K562 (cell line): ENCODE data around the gene PI4KA. TPM values are rescaled to one million over a fixed set of nuclear protein-coding genes. Genes with fewer than 3 reads are reported as not detected.
A peak's percentile ranks its signal among the peaks of the same experiment; 100 is the strongest.

Experiments
- ATF3 ChIP-seq, 2 experiments: fragments of 450-650 bp in 1 of 2; sonication (generic) in 1 of 2; formaldehyde crosslinking in 1 of 2; IDR thresholded peaks in 1 of 2; conservative IDR thresholded peaks in 1 of 2; 2 replicates each; pipeline versions ENCODE4 v1.6.1 to v1.8.1; 2016 to 2023; ENCODE audit warnings: mild to moderate bottlenecking in 2 of 2, moderate library complexity in 2 of 2, inconsistent platforms in 1 of 2, missing genetic modification reagents in 1 of 2
- CCAR2 ChIP-seq: fragments of 200-400 bp; formaldehyde crosslinking; IDR thresholded peaks from 2 replicates; pipeline ENCODE4 v1.6.1; 2017; ENCODE audit warnings: mild to moderate bottlenecking, low read depth, low read length
- CUX1 ChIP-seq: fragments of 200-800 bp; sonication (Bioruptor generic); IDR thresholded peaks from 2 replicates; pipeline ENCODE4 v1.6.1; 2016; ENCODE audit warnings: missing genetic modification characterization, missing compliant biosample characterization
- FOXJ2 ChIP-seq: fragments of 200-800 bp; sonication (Bioruptor generic); IDR thresholded peaks from 2 replicates; pipeline ENCODE4 v1.6.1; 2016; ENCODE audit warnings: missing genetic modification characterization, missing compliant biosample characterization
- GABPA ChIP-seq: fragments of 200-800 bp; sonication (Bioruptor generic); conservative IDR thresholded peaks from 2 replicates; pipeline ENCODE4 v1.6.1; 2016; ENCODE audit warnings: low read depth, missing genetic modification characterization, missing compliant biosample characterization
- GABPB2 ChIP-seq: fragments of 250-450 bp; sonication (Bioruptor Pico); conservative IDR thresholded peaks from 2 replicates; pipeline ENCODE4 v1.5.1; 2021; ENCODE audit warnings: mild to moderate bottlenecking
- GATAD2B ChIP-seq: fragments of 450-650 bp; IDR thresholded peaks from 2 replicates; pipeline ENCODE4 v1.6.1; 2017; ENCODE audit warnings: mild to moderate bottlenecking, borderline replicate concordance
- HNRNPLL ChIP-seq: fragments of 200-400 bp; formaldehyde crosslinking; IDR thresholded peaks from 2 replicates; pipeline ENCODE4 v1.6.1; 2017; ENCODE audit warnings: low read length, low read depth, mild to moderate bottlenecking; ENCODE audit not compliant: poor library complexity, severe bottlenecking
- HSF4 ChIP-seq: fragments of 250-450 bp; sonication (Bioruptor Pico); IDR thresholded peaks from 2 replicates; pipeline ENCODE4 v2.1.2; 2022; ENCODE audit warnings: mild to moderate bottlenecking, moderate library complexity, borderline replicate concordance
- IRF2 ChIP-seq: sonication (generic); formaldehyde crosslinking; IDR thresholded peaks from 2 replicates; pipeline ENCODE4 v1.8.1; 2022; ENCODE audit warnings: mild to moderate bottlenecking, missing genetic modification reagents
- KLF10 ChIP-seq: fragments of 250-450 bp; sonication (Bioruptor Pico); IDR thresholded peaks from 2 replicates; pipeline ENCODE4 v1.6.1; 2021; ENCODE audit warnings: matching md5 sums
- MAFF ChIP-seq: IDR thresholded peaks from 2 replicates; pipeline ENCODE4 v1.6.1; 2012; ENCODE audit warnings: low read length, improper control_type of control experiment
- NR3C1 ChIP-seq: sonication (generic); formaldehyde crosslinking; IDR thresholded peaks from 2 replicates; pipeline ENCODE4 v1.8.1; 2022; ENCODE audit warnings: missing genetic modification reagents
- PCBP1 ChIP-seq: fragments of 200-400 bp; formaldehyde crosslinking; IDR thresholded peaks from 2 replicates; pipeline ENCODE4 v1.6.1; 2018; ENCODE audit warnings: mild to moderate bottlenecking, low read depth, low read length; ENCODE audit not compliant: poor library complexity, severe bottlenecking
- PTBP1 ChIP-seq: fragments of 200-400 bp; formaldehyde crosslinking; IDR thresholded peaks from 2 replicates; pipeline ENCODE4 v1.6.1; 2017; ENCODE audit warnings: low read depth, low read length
- RAD21 ChIP-seq, 2 experiments: fragments of 250-450 bp in 1 of 2; fragments of 450-650 bp in 1 of 2; sonication (Bioruptor Pico) in 1 of 2; formaldehyde crosslinking in 1 of 2; IDR thresholded peaks in 1 of 2; conservative IDR thresholded peaks in 1 of 2; 2 replicates each; pipeline versions ENCODE4 v1.4.0 to v1.8.0; 2020 to 2022; ENCODE audit warnings: mild to moderate bottlenecking in 2 of 2, moderate library complexity in 1 of 2
- SETDB1 ChIP-seq: IDR thresholded peaks from one replicate; pipeline ENCODE4 v1.6.1; 2012; ENCODE audit warnings: low read length, control low read depth, inconsistent platforms
- SMARCA5 ChIP-seq: fragments of 450-650 bp; IDR thresholded peaks from 2 replicates; pipeline ENCODE4 v1.6.1; 2016
- TARDBP ChIP-seq: fragments of 450-650 bp; IDR thresholded peaks from 2 replicates; pipeline ENCODE4 v1.6.1; 2016
- WHSC1 ChIP-seq: IDR thresholded peaks from one replicate; pipeline ENCODE4 v1.6.1; 2012; ENCODE audit warnings: low read length, control low read depth, inconsistent platforms
- ZC3H11A ChIP-seq: IDR thresholded peaks from 2 replicates; pipeline ENCODE4 v1.6.1; 2012; ENCODE audit warnings: low read depth, low read length, improper control_type of control experiment
- ZKSCAN1 ChIP-seq: fragments of 150-350 bp; IDR thresholded peaks from 2 replicates; pipeline ENCODE4 v1.6.1; 2016; ENCODE audit warnings: low read depth, low read length
- ZNF124 ChIP-seq: sonication (generic); formaldehyde crosslinking; IDR thresholded peaks from 2 replicates; pipeline ENCODE4 v1.8.1; 2022; ENCODE audit warnings: missing genetic modification reagents
- ZNF143 ChIP-seq: sonication (generic); formaldehyde crosslinking; IDR thresholded peaks from 2 replicates; pipeline ENCODE4 v1.9.0; 2022; ENCODE audit warnings: mild to moderate bottlenecking, missing genetic modification reagents
- polyA plus RNA-seq, 8 experiments: library from polyadenylated mRNA; depleted of rRNA in 4 of 8; stranded (reverse) in 5 of 8; unstranded in 3 of 8; fragments of >200 nt; fragmentation: Nextera tagmentation in 2 of 8; fragmentation: Illumina TruSeq in 1 of 8; extraction: Ambion mirVana in 2 of 8; extraction: Trizol in 1 of 8; gene quantifications; 2 replicates each; pipeline versions ENCODE4 v1.2.1 to v1.2.3, GENCODE V29; 2011 to 2014; ENCODE audit warnings: inconsistent platforms in 1 of 8, missing spikeins in 1 of 8
- total RNA-seq, 7 experiments: library from RNA; depleted of rRNA in 6 of 7; stranded (reverse); fragments of >200 nt in 6 of 7; fragmentation: Illumina TruSeq in 2 of 7; extraction: Trizol in 2 of 7; gene quantifications; 2 replicates each; pipeline versions ENCODE4 v1.2.1 to v1.2.3, GENCODE V29; 2011 to 2021; ENCODE audit warnings: low replicate concordance in 1 of 7
- TF ChIP-seq, protein P1 (sequence below): sonication (generic); formaldehyde crosslinking; IDR thresholded peaks from 2 replicates; pipeline ENCODE4 v1.8.1; 2023; ENCODE audit warnings: mild to moderate bottlenecking, missing genetic modification reagents

The PI4KA gene
- total and polyA plus RNA-seq, 9 of the 15 experiments (the other 6 are each of a cell fraction or from before 2014, with no cell fraction given), result 7.3 to 187 (median 84.7) TPM

GRCh38 chr22:20786536-20786979, 72.1 kb downstream of the PI4KA start (continued):
- TF ChIP-seq CUX1 (CRISPR knock-in tag), result no peak
- TF ChIP-seq PTBP1, result no peak
- no peak for TF ChIP-seq MAFF
- peak; percentile 24 for TF ChIP-seq WHSC1
- no peak for TF ChIP-seq SMARCA5
- TF ChIP-seq TARDBP, result no peak
- no peak for TF ChIP-seq FOXJ2 (tag)
- TF ChIP-seq PCBP1, result no peak
- TF ChIP-seq, protein P1, sequence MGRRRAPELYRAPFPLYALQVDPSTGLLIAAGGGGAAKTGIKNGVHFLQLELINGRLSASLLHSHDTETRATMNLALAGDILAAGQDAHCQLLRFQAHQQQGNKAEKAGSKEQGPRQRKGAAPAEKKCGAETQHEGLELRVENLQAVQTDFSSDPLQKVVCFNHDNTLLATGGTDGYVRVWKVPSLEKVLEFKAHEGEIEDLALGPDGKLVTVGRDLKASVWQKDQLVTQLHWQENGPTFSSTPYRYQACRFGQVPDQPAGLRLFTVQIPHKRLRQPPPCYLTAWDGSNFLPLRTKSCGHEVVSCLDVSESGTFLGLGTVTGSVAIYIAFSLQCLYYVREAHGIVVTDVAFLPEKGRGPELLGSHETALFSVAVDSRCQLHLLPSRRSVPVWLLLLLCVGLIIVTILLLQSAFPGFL (CRISPR knock-in tag), result no peak
- TF ChIP-seq ZNF143 (CRISPR knock-in tag), result peak; percentile 55
- TF ChIP-seq RAD21 (CRISPR knock-in tag; conservative IDR thresholded peaks at IDR 0.05 in 1 of 2, IDR thresholded peaks at IDR 0.05 in 1 of 2), result no peak
- no peak for TF ChIP-seq ZC3H11A
- peak; percentile 3 for TF ChIP-seq HNRNPLL
- no peak for TF ChIP-seq IRF2 (CRISPR knock-in tag)
- TF ChIP-seq KLF10 (CRISPR knock-in tag), result no peak
- no peak for TF ChIP-seq GATAD2B
- TF ChIP-seq GABPA (tag), result no peak
- TF ChIP-seq SETDB1, result peak; percentile 41
- no peak for TF ChIP-seq ZKSCAN1
- no peak for TF ChIP-seq ZNF124
- no peak for TF ChIP-seq GABPB2 (CRISPR knock-in tag)
- TF ChIP-seq NR3C1 (CRISPR knock-in tag), result no peak
- TF ChIP-seq HSF4 (CRISPR knock-in tag), result no peak
- TF ChIP-seq ATF3 (IDR thresholded peaks at IDR 0.05), result no peak
- TF ChIP-seq ATF3 (CRISPR knock-in tag; conservative IDR thresholded peaks at IDR 0.05), result no peak
- no peak for TF ChIP-seq CCAR2
